Trophoblast cell (in vitro differentiated cells and primary cell): ENCODE data around the gene ZKSCAN5.
A peak's percentile ranks its signal among the peaks of the same experiment; 100 is the strongest.

ENCODE experiments used
- DNase-seq, 2 donors: peaks; one replicate each; pipeline ENCODE4 v3.0.0-alpha.2; 2016
- H2AFZ ChIP-seq: 2 replicates; pipeline ENCODE4 v1.6.1; 2013; ENCODE audit warnings: low read length, moderate library complexity, mild to moderate bottlenecking; ENCODE audit not compliant: insufficient read depth, poor library complexity
- H2AK5ac ChIP-seq: 2 replicates; pipeline ENCODE4 v1.6.1; 2013; ENCODE audit warnings: mild to moderate bottlenecking, low read length
- H2BK120ac ChIP-seq: 2 replicates; pipeline ENCODE4 v1.6.1; 2013; ENCODE audit warnings: low read length, mild to moderate bottlenecking, moderate library complexity; ENCODE audit not compliant: insufficient read depth, poor library complexity
- H2BK12ac ChIP-seq: 2 replicates; pipeline ENCODE4 v1.6.1; 2013; ENCODE audit warnings: mild to moderate bottlenecking, low read length, moderate library complexity
- H2BK5ac ChIP-seq: 2 replicates; pipeline ENCODE4 v1.6.1; 2013; ENCODE audit warnings: low read length, low read depth, moderate library complexity, mild to moderate bottlenecking; ENCODE audit not compliant: poor library complexity
- H3K14ac ChIP-seq: 2 replicates; pipeline ENCODE4 v1.6.1; 2013; ENCODE audit warnings: mild to moderate bottlenecking, low read length
- H3K18ac ChIP-seq: 2 replicates; pipeline ENCODE4 v1.6.1; 2013; ENCODE audit warnings: mild to moderate bottlenecking, low read length
- H3K23ac ChIP-seq: 2 replicates; pipeline ENCODE4 v1.6.1; 2013; ENCODE audit warnings: low read length
- H3K27ac ChIP-seq: 2 replicates; pipeline ENCODE4 v1.5.1; 2013; ENCODE audit warnings: low read depth, mild to moderate bottlenecking, inconsistent platforms, low read length, moderate library complexity
- H3K27me3 ChIP-seq: 2 replicates; pipeline ENCODE4 v1.6.1; 2013; ENCODE audit warnings: inconsistent platforms, mild to moderate bottlenecking, low read length, moderate library complexity; ENCODE audit not compliant: insufficient read depth
- H3K36me3 ChIP-seq, 2 experiments: 1 replicate in 1 of 2; 2 replicates in 1 of 2; pipeline ENCODE4 v1.6.1; 2013; ENCODE audit warnings: low read length in 2 of 2, mild to moderate bottlenecking in 2 of 2, moderate library complexity in 1 of 2; ENCODE audit not compliant: insufficient read depth in 2 of 2, control insufficient read depth in 1 of 2
- H3K4ac ChIP-seq: 2 replicates; pipeline ENCODE4 v1.6.1; 2013; ENCODE audit warnings: low read depth, mild to moderate bottlenecking, low read length, moderate library complexity
- H3K4me1 ChIP-seq, 2 experiments: 1 replicate in 1 of 2; 2 replicates in 1 of 2; pipeline ENCODE4 v1.6.1; 2013; ENCODE audit warnings: low read length in 2 of 2, mild to moderate bottlenecking in 2 of 2, moderate library complexity in 1 of 2; ENCODE audit not compliant: insufficient read depth in 2 of 2, control insufficient read depth in 1 of 2
- H3K4me2 ChIP-seq: 2 replicates; pipeline ENCODE4 v1.6.1; 2013; ENCODE audit warnings: inconsistent platforms, mild to moderate bottlenecking, low read length, moderate library complexity
- H3K4me3 ChIP-seq: 2 replicates; pipeline ENCODE4 v1.5.1; 2013; ENCODE audit warnings: mild to moderate bottlenecking, low read depth, low read length, inconsistent platforms
- H3K79me1 ChIP-seq: one replicate; pipeline ENCODE4 v1.6.1; 2013; ENCODE audit warnings: low read length
- H3K79me2 ChIP-seq: 2 replicates; pipeline ENCODE4 v1.6.1; 2013; ENCODE audit warnings: low read length, mild to moderate bottlenecking; ENCODE audit not compliant: control insufficient read depth, insufficient read depth, poor library complexity
- H3K9ac ChIP-seq: 2 replicates; pipeline ENCODE4 v1.6.1; 2013; ENCODE audit warnings: mild to moderate bottlenecking, low read length
- H3K9me3 ChIP-seq: 2 replicates; pipeline ENCODE4 v1.6.1; 2013; ENCODE audit warnings: low read depth, mild to moderate bottlenecking, control low read depth, inconsistent platforms, low read length; ENCODE audit not compliant: insufficient read depth
- H4K12ac ChIP-seq: 2 replicates; pipeline ENCODE4 v1.6.1; 2013; ENCODE audit warnings: low read depth, mild to moderate bottlenecking, low read length, moderate library complexity
- H4K8ac ChIP-seq: 2 replicates; pipeline ENCODE4 v1.6.1; 2013; ENCODE audit warnings: low read depth, mild to moderate bottlenecking, low read length, moderate library complexity
- H4K91ac ChIP-seq: one replicate; pipeline ENCODE4 v1.6.1; 2013; ENCODE audit warnings: low read depth, mild to moderate bottlenecking, low read length, moderate library complexity
- WGBS: extraction: QIAGEN DNeasy Blood & Tissue Kit; methylation state at CpG from one replicate; pipeline ENCODE4 v1.1.7; 2013; ENCODE audit warnings: missing lambda C conversion rate; ENCODE audit not compliant: insufficient read length, insufficient coverage; ENCODE audit errors: extremely low coverage; 5-methylcytosine and 5-hydroxymethylcytosine counted together

Gene ZKSCAN5

DNA sequence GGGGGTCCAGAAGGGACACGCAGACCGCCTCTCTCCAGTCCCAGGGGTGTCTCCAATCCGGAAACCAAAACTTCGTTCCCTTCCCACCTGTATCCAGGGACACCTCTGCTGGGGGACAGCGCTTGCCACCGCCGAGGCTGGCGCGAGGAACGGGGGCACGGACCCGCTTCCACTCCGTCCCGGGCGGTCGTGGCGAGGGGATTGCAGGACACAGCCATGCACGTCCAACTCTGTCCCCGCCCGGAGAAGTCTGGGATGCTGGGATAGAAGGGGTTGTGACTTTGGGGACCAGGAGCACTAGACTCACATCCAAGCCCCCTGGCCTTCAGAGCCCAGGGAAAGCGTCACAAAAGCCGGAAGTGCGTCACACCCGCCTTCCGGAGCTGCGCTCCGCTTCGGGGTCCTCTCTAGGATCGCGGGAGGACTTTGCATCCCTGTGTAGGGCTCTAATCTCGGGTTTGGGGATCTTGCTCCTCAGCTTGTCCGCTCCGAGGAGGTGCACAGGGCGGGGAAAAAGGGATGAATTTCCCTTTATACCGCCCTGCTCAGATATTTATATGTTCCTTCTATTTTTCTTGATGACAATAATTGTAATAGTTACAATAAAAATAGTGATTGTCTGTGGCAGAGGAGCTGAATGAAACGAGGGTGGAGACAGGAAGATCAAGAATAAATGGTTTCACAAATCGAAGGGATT is 47.5 kb downstream of the ZKSCAN5 start, which contains the start of gene FAM200A:
TSS of gene FAM200A (minus strand) at position 348 of the 697 bp plus-strand sequence. CDS start 3,707 bp downstream, outside the sequence.
- peak within 1 kb of the TSS; percentile 90 for H3K9ac ChIP-seq
- peak within 1 kb of the TSS; percentile 82 for H2BK120ac ChIP-seq
- peaks cover 4 to 9% of the 10 kb centered on the region in 2 experiments for H3K36me3 ChIP-seq
- H2BK5ac ChIP-seq = peak within 1 kb of the TSS; percentile 77
- no peak within 1 kb of the TSS for H2BK12ac ChIP-seq
- peak within 1 kb of the TSS; percentile 94 for H4K91ac ChIP-seq
- H3K14ac ChIP-seq = peak within 1 kb of the TSS; percentile 98
- no peak within 1 kb of the TSS for H3K23ac ChIP-seq
- WGBS = no CpG with 5 or more reads among the region's 37 CpGs
- H3K27ac ChIP-seq = no peak within 1 kb of the TSS
- DNase-seq = peak; percentile 80 to 83
- no peaks in the 10 kb centered on the region for H3K27me3 ChIP-seq
- peaks cover 4% of the 10 kb centered on the region for H3K79me2 ChIP-seq
- peak within 1 kb of the TSS; percentile 100 for H4K8ac ChIP-seq
- peak within 1 kb of the TSS; percentile 99 for H4K12ac ChIP-seq
- H3K4me3 ChIP-seq = peak within 1 kb of the TSS; percentile 95
- H3K9me3 ChIP-seq = no peaks in the 10 kb centered on the region
- H3K4me1 ChIP-seq = peaks cover 4% of the 10 kb centered on the region in 2 experiments
- H3K4ac ChIP-seq = peak within 1 kb of the TSS; percentile 95
- peak within 1 kb of the TSS; percentile 100 for H3K18ac ChIP-seq
- H2AFZ ChIP-seq = peak within 1 kb of the TSS; percentile 98
- H2AK5ac ChIP-seq = peak within 1 kb of the TSS; percentile 96
- H3K4me2 ChIP-seq = peak within 1 kb of the TSS; percentile 95
- H3K79me1 ChIP-seq = peaks cover 4% of the 10 kb centered on the region

DNA sequence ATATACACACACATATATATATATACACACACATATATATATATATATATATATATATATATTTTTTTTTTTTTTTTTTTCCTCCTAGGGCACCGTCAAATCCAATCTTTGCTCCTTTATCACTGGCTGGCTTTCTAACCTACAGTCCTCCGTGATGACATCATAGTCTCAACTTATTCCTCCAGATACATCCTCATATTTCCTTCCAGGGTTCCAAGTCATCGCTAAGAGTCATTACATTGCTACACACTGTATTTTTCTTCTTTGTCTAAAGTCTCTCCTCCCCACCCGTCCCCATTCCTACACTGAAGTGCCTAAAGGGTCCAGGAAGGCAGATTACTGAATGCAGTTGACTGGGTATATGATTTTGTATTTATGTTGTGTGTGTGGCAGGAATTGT is 48.6 kb downstream of the ZKSCAN5 start:
- Histone ChIP-seq H3K36me3 (peaks cover 4 to 8% of the 10 kb centered on the region in 2 experiments), H4K12ac (no peak overlapping the region), H3K79me1 (peaks cover 7% of the 10 kb centered on the region), H3K9ac (no peak overlapping the region), H3K4me3 (no peak overlapping the region), H2AFZ (no peak overlapping the region), H4K8ac (no peak overlapping the region), H3K27me3 (no peaks in the 10 kb centered on the region), H3K4ac (no peak overlapping the region), H3K4me2 (no peak overlapping the region), H3K4me1 (peaks cover 4 to 6% of the 10 kb centered on the region in 2 experiments), H2BK5ac (no peak overlapping the region), H2BK12ac (no peak overlapping the region), H3K27ac (no peak overlapping the region), H2BK120ac (no peak overlapping the region), H3K14ac (no peak overlapping the region), H3K23ac (no peak overlapping the region), H3K79me2 (peaks cover 8% of the 10 kb centered on the region), H2AK5ac (no peak overlapping the region), H3K9me3 (no peaks in the 10 kb centered on the region), H4K91ac (no peak overlapping the region), H3K18ac (no peak overlapping the region)
- DNase-seq = no peak
- WGBS = no CpG with 5 or more reads among the region's 4 CpGs

- no peak overlapping the region for H4K91ac ChIP-seq
- H3K18ac ChIP-seq = no peak overlapping the region
- no peak overlapping the region for H2BK5ac ChIP-seq
- H4K12ac ChIP-seq = no peak overlapping the region
- H3K9me3 ChIP-seq = no peaks in the 10 kb centered on the region
- H2BK12ac ChIP-seq = no peak overlapping the region
- H3K4me1 ChIP-seq = peaks cover 4 to 8% of the 10 kb centered on the region in 2 experiments
- H3K79me2 ChIP-seq = peaks cover 21% of the 10 kb centered on the region
- H3K14ac ChIP-seq = no peak overlapping the region
- H3K36me3 ChIP-seq = peaks cover 5 to 6% of the 10 kb centered on the region in 2 experiments
- no peak overlapping the region for H2AFZ ChIP-seq
- H4K8ac ChIP-seq = no peak overlapping the region
- H3K27me3 ChIP-seq = no peaks in the 10 kb centered on the region
- peaks cover 17% of the 10 kb centered on the region for H3K79me1 ChIP-seq
- no peak overlapping the region for H3K4me2 ChIP-seq
- H3K27ac ChIP-seq = no peak overlapping the region
- no peak overlapping the region for H3K9ac ChIP-seq
- DNase-seq = no peak
- no peak overlapping the region for H2AK5ac ChIP-seq
- H3K4ac ChIP-seq = no peak overlapping the region
- no CpG with 5 or more reads among the region's 2 CpGs for WGBS
- H3K4me3 ChIP-seq = no peak overlapping the region
- no peak overlapping the region for H2BK120ac ChIP-seq
- no peak overlapping the region for H3K23ac ChIP-seq
Observed at GRCh38 chr7:99554939-99555338, 50.5 kb downstream of the ZKSCAN5 start.

DNA sequence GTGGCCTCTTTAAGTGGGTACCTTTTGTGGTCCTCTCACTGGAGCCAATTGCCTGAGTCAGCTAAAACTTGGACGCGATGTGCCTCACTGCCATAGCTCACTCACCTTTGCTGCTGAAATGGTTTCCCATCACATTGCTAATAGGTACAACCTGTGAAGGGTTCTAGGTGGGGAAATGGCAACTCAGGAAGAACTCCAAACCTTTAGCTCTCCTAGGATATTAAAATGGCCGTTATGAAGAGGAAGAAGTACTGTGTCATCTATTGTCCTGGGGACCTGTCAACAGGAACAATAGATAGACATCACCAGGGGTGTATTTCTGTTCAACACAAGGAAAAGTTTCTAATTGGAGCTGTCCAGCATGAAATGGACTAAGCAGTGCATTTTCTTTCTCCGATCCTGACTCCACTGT is 52.7 kb downstream of the ZKSCAN5 start:
- Histone ChIP-seq H3K4me1 (peaks cover 5 to 6% of the 10 kb centered on the region in 2 experiments), H2BK12ac (no peak overlapping the region), H4K8ac (no peak overlapping the region), H3K4me2 (peak overlapping the region; percentile 78), H3K27me3 (no peaks in the 10 kb centered on the region), H2BK5ac (no peak overlapping the region), H3K9me3 (no peaks in the 10 kb centered on the region), H3K27ac (no peak overlapping the region), H3K14ac (no peak overlapping the region), H3K79me2 (peaks cover 17% of the 10 kb centered on the region), H3K36me3 (peaks cover 13 to 26% of the 10 kb centered on the region in 2 experiments), H3K79me1 (peaks cover 15% of the 10 kb centered on the region), H2AK5ac (no peak overlapping the region), H3K23ac (no peak overlapping the region), H2AFZ (no peak overlapping the region), H3K9ac (peak overlapping the region; percentile 59), H3K4ac (peak overlapping the region; percentile 16), H3K4me3 (no peak overlapping the region), H3K18ac (no peak overlapping the region), H2BK120ac (no peak overlapping the region), H4K12ac (no peak overlapping the region), H4K91ac (no peak overlapping the region)
- no CpG with 5 or more reads among the region's 4 CpGs for WGBS
- DNase-seq = no peak
